PFSK-1 (cell line): ENCODE results near the gene CAPN9.

ENCODE experiments used
- FOXP2 ChIP-seq: optimal IDR thresholded peaks from 2 replicates; pipeline ENCODE3; 2011; ENCODE audit warnings: borderline replicate concordance, control low read depth, inconsistent platforms; ENCODE audit not compliant: insufficient read depth; ENCODE audit errors: extremely low read length, extremely low read depth
- POLR2AphosphoS5 ChIP-seq: IDR thresholded peaks from 2 replicates; pipeline ENCODE4 v1.6.1; 2012; ENCODE audit warnings: low read depth, mild to moderate bottlenecking, control low read depth, low read length, moderate library complexity
- SIN3A ChIP-seq: IDR thresholded peaks from 2 replicates; pipeline ENCODE4 v1.6.1; 2012; ENCODE audit warnings: mild to moderate bottlenecking, low read length, moderate library complexity, borderline replicate concordance; ENCODE audit not compliant: insufficient read depth
- TAF1 ChIP-seq: IDR thresholded peaks from 2 replicates; pipeline ENCODE4 v1.6.1; 2012; ENCODE audit warnings: low read length, control low read depth, borderline replicate concordance; ENCODE audit not compliant: insufficient read depth
- TF ChIP-seq, protein P1 (sequence below), 2 experiments: IDR thresholded peaks; 2 replicates each; pipeline versions ENCODE4 v1.6.1 to v1.8.0; 2011 to 2012; ENCODE audit warnings: low read depth in 2 of 2, low read length in 2 of 2, control low read depth in 1 of 2, inconsistent platforms in 1 of 2, mild to moderate bottlenecking in 1 of 2, moderate library complexity in 1 of 2; ENCODE audit not compliant: insufficient read depth in 1 of 2

The CAPN9 gene

DNA sequence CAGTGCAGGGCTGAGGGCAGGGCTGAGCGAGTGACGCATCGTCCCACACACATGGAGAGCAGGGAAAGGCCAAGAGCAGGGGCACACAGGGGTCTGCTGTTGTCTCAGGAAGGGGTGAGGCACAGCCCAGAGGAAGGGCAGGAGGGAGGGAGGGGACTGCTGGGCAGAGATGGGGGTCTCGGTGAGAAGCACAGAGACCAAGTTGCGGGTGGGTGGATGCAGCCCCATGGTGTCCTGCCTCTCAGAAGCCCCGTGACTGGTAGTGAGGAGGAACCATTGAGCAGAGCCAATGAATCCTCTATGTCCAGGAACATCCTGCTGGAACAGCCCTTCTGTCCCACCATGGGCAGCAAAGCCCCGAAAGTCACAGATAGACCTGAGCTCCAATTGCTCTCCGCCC, 103.4 kb downstream of the CAPN9 start:
- TF ChIP-seq TAF1 (no peak), SIN3A (no peak), FOXP2 (no peak), POLR2AphosphoS5 (no peak)
- TF ChIP-seq, protein P1, sequence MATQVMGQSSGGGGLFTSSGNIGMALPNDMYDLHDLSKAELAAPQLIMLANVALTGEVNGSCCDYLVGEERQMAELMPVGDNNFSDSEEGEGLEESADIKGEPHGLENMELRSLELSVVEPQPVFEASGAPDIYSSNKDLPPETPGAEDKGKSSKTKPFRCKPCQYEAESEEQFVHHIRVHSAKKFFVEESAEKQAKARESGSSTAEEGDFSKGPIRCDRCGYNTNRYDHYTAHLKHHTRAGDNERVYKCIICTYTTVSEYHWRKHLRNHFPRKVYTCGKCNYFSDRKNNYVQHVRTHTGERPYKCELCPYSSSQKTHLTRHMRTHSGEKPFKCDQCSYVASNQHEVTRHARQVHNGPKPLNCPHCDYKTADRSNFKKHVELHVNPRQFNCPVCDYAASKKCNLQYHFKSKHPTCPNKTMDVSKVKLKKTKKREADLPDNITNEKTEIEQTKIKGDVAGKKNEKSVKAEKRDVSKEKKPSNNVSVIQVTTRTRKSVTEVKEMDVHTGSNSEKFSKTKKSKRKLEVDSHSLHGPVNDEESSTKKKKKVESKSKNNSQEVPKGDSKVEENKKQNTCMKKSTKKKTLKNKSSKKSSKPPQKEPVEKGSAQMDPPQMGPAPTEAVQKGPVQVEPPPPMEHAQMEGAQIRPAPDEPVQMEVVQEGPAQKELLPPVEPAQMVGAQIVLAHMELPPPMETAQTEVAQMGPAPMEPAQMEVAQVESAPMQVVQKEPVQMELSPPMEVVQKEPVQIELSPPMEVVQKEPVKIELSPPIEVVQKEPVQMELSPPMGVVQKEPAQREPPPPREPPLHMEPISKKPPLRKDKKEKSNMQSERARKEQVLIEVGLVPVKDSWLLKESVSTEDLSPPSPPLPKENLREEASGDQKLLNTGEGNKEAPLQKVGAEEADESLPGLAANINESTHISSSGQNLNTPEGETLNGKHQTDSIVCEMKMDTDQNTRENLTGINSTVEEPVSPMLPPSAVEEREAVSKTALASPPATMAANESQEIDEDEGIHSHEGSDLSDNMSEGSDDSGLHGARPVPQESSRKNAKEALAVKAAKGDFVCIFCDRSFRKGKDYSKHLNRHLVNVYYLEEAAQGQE (IDR thresholded peaks at IDR 0.05; ENCODE audit: insufficient read depth in 1 of 2, low read depth in 2 of 2, low read length in 2 of 2): no peak

DNA sequence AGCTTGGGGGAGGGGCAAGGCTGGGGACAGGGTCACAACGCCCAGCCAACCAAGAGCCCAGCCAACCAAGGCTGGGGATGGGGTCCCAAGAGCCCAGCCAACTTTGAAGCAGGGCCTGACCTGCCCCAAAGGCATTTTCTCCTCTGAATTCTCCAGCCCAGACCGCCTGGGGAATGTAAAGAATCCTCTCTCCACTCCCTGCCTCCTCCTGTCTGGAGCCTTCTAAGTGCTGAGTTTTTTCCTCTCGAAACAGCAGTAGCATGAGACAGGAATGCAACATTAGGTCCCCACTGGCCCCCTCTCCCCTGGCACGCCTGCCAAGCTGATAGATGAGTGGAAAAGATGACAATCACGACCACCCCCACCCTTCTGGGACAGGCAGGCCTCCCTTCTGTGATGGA, 104.1 kb downstream of the CAPN9 start:
- TF ChIP-seq POLR2AphosphoS5 (no peak), FOXP2 (no peak), SIN3A (no peak), TAF1 (no peak)
- TF ChIP-seq, protein P1 (IDR thresholded peaks at IDR 0.05; ENCODE audit: insufficient read depth in 1 of 2, low read depth in 2 of 2, low read length in 2 of 2): no peak
